Measurements from ENCODE around the gene UPK3A. TPM values are rescaled to one million over a fixed set of nuclear protein-coding genes. Genes with fewer than 3 reads are reported as not detected.

The UPK3A gene
- total and polyA plus RNA-seq, 2 of the 8 experiments (the other 6 are each of a cell fraction or from before 2014, with no cell fraction given): 0.35 to 1.7 TPM

DNA sequence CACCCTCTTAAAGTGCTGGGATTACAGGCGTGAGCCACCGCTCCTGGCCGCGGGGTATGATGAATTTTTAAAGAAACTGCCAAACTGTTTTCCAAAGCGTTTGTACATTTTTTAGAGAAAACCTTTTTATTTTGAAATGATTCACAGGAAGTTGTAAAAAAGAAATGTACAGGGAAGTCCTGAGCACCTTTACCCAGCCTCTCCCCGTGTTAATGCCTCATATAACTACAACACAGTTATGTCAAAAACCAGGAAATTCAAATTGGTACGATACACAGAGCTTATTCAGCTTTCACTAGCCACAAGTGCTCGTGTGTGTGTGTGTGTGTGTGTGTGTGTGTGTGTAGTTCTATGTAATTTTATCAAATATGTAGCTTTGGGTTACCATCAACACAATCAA, 18.0 kb downstream of the UPK3A start:
- H3K27me3 ChIP-seq (replicated peaks in 1 of 4; ENCODE audit: control insufficient read depth in 3 of 4, extremely low read depth in 1 of 4, insufficient read depth in 3 of 4, low read length in 3 of 4): no peaks in the 10 kb centered on the region; a peak in 1 of 7 replicates
- DNase-seq (ENCODE audit: low read depth in 1 of 2, low spot score in 2 of 2) (no peak), FAIRE-seq (no peak)
- H3K9ac ChIP-seq (replicated peaks in 1 of 4; ENCODE audit: extremely low read depth in 1 of 4, low read depth in 3 of 4, low read length in 3 of 4): no peak overlapping the region
- 88% methylated on average over 8 of the region's 8 CpGs; no CpG with 5 or more reads in 1 of the 2 experiments for WGBS, 2 experiments (ENCODE audit: extremely low coverage in 1 of 2, insufficient coverage in 1 of 2, insufficient read length in 1 of 2, insufficient replicate concordance in 2 of 2, low coverage in 1 of 2, low lambda C conversion rate in 2 of 2, missing lambda C conversion rate in 1 of 2)
- H2BK5ac ChIP-seq (ENCODE audit: low read depth, low read length): no peak overlapping the region
- no peak overlapping the region for H3K4me3 ChIP-seq (ENCODE audit: extremely low read depth in 1 of 4, insufficient read depth in 2 of 4, low read depth in 3 of 4, low read length in 4 of 4)
- no peak overlapping the region for H2BK120ac ChIP-seq (replicated peaks; ENCODE audit: low read depth, low read length)
- no peak overlapping the region for H3K27ac ChIP-seq (ENCODE audit: low read depth, low read length)
- ChIA-PET CTCF (ENCODE audit: partially characterized antibody) (interaction anchor here (2.1 kb wide), 1 partner anchor 17 kb away, joined by 5 read pairs; no protein-coding TSS in a partner anchor), POLR2A (ENCODE audit: partially characterized antibody) (interaction anchor here (0.6 to 1.4 kb wide), 3 partner anchors 33 to 211 kb away, joined by 3 to 4 read pairs (median 4); no protein-coding TSS in a partner anchor)
- H3K79me1 ChIP-seq (ENCODE audit: low read depth, low read length): no peaks in the 10 kb centered on the region
- H4K8ac ChIP-seq (ENCODE audit: extremely low read depth, insufficient read depth, low read length): no peak overlapping the region
- H3K79me2 ChIP-seq (ENCODE audit: control insufficient read depth in 1 of 2, insufficient read depth in 2 of 2, low read length in 2 of 2): no peaks in the 10 kb centered on the region
- no peak overlapping the region for H3K23ac ChIP-seq (ENCODE audit: insufficient read length)
- H2BK12ac ChIP-seq (ENCODE audit: low read depth, low read length): no peak overlapping the region
- H4K5ac ChIP-seq (ENCODE audit: insufficient read length, low read depth, low read length): no peak overlapping the region
- H3K18ac ChIP-seq (ENCODE audit: extremely low read depth, low read length): no peak overlapping the region
- H2AFZ ChIP-seq (ENCODE audit: low read length): no peak overlapping the region
- no peak overlapping the region for H2AK5ac ChIP-seq (ENCODE audit: low read depth, low read length)
- no peaks in the 10 kb centered on the region for H3K36me3 ChIP-seq (ENCODE audit: control insufficient read depth in 2 of 4, insufficient read depth in 4 of 4, low read length in 3 of 4)
- H4K20me1 ChIP-seq (replicated peaks in 1 of 2; ENCODE audit: control insufficient read depth in 1 of 2, insufficient read depth in 2 of 2, low read length in 2 of 2): no peaks in the 10 kb centered on the region
- H3K4me2 ChIP-seq (ENCODE audit: insufficient read depth in 1 of 2, low read depth in 2 of 2, low read length in 2 of 2): no peak overlapping the region
- H3K4ac ChIP-seq (replicated peaks; ENCODE audit: insufficient read length, low read depth, low read length): no peak overlapping the region
- H3K14ac ChIP-seq (ENCODE audit: insufficient read length): no peak overlapping the region
- H3K56ac ChIP-seq (replicated peaks; ENCODE audit: insufficient read length, low read depth, low read length): no peak overlapping the region
- peaks cover 0 to 10% (median 1%) of the 10 kb centered on the region in 4 experiments; a peak in 2 of 7 replicates for H3K4me1 ChIP-seq (replicated peaks in 1 of 4; ENCODE audit: control insufficient read depth in 3 of 4, insufficient read depth in 4 of 4, low read length in 3 of 4)
- no peak overlapping the region for H2BK20ac ChIP-seq (ENCODE audit: low read length)
- no peaks in the 10 kb centered on the region for H3K9me3 ChIP-seq (ENCODE audit: insufficient read depth in 2 of 2, low read depth in 1 of 2, low read length in 1 of 2)
- H3K23me2 ChIP-seq (ENCODE audit: low read depth, low read length): no peaks in the 10 kb centered on the region
- H2BK15ac ChIP-seq (ENCODE audit: low read length): no peak overlapping the region
- no peak overlapping the region for H4K91ac ChIP-seq (replicated peaks; ENCODE audit: insufficient read length, low read length)
- no peak for TF ChIP-seq SRF (IDR thresholded peaks at IDR 0.05; ENCODE audit: low read depth, low read length)
